ENCODE measurements around the gene CDH23.

CDH23 gene

DNA sequence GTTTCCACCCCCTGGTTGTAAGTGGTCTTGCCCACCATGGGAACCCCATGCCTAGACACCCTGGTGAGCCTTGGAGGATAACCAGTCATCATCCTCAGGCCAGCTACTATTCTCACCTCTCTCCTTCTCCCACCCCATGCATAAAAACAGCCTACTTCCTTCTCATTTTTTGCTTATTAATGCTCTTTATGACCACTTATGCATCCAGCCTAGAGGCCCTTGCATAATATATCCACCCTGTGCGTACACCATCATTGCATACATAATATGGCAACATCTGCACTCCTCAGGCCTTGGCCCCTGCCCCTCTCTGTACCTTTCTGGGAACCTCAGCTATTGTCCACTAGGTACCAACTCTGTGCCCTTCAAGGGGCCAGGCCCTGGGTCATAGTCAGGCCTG is 91.0 kb downstream of the CDH23 start:
- no peak for DNase-seq

DNA sequence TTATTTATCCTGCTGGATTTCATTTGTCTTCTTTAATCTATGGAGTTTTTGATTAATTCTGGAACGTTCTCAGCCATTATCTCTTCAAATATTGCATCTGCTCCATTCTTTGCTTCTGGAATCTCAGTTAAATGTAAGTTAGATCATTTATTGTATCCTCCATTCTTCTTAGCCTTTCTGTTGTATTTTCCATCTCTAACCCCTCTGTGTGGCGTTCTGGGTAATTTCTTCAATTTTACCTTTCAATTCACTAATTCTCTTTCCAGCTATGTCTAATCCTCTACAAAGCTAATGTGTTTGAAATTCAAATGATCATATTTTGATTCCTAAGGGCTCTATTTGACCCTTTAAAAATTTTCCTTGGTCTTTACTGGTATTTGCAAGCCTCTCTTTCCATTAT is 92.4 kb downstream of the CDH23 start:
- DNase-seq: no peak

DNA sequence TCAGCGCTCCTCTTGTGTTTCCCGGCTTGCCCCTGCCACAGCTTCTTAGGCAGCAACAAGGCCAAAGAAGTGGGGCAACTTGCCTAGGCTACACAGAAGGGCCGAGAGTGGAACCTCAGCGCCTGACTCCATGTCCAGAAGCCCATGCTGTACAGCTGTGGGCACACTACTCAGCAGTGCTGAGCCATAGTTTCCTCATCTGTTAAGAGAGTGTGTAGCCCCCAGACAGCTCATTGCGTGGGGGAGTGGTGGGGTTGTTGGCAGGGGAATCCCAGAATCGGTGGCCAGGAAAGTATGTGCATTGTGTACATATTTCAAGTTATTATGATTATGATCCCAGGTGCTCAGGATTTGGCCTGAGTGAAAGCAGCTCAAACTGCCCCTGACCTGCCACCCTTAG is 96.2 kb downstream of the CDH23 start:
- DNase-seq: no peak

- DNase-seq: no peak
These were observed 97.0 kb downstream of the CDH23 start for GRCh38 chr10:71493741-71494140.

GRCh38 chr10:71494476-71494875 is 97.8 kb downstream of the CDH23 start:
- DNase-seq: no peak

- peak in 1 of 2 donors; percentile 25 for DNase-seq
These were observed 98.3 kb downstream of the CDH23 start for GRCh38 chr10:71494980-71495381.

GRCh38 chr10:71496927-71497762 is 100.4 kb downstream of the CDH23 start:
- no peak for DNase-seq

DNA sequence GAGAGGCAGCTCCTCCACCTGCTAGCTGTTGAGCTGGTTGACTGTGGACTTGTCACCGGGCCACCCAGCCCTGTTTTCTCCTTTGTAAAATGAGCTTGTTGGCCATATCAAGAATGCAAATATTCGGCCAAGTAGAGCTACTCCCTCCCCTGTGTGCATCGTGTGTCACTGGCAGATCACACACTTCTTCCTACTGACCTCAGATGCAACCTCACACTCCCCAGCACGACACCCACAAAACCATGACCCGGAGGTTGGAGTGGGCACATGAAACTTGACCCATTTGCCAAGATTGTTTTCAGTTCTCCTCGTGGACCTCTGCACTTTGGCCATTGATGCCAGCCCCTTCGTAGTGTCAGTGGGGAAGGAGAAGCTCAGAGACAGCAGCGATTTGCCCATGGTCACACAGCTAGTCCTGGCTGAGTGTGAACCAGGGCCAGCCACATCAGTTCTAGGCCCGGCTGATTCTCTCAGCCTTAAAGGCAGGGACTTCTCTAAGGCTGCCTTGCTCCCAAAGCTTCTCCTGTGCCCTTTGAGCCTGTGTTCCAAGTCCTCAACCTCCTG is 101.1 kb downstream of the CDH23 start:
- DNase-seq: no peak

- no peak for DNase-seq
These were observed 104.7 kb downstream of the CDH23 start for GRCh38 chr10:71501402-71501801.

- DNase-seq: no peak
These were observed 105.5 kb downstream of the CDH23 start for GRCh38 chr10:71502190-71502589.

DNA sequence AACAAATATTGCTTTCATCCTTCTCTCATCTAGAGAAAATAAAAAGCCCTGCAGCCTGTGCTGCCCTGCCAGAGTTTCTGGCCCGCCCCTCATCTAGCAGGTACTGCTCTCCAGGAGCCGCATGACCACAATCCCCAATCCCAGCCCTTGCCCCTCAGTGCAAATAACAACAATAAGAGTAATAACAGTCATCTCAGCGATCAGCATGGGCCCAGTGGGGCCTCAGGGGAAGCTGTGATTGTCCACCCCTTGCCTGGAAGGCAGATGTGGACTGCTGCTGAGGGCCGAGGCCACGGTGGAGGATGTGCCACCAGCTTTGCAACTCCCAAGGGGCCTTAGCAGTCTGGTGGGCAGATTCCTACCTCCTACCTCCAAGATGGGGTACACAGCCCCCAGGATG is 106.1 kb downstream of the CDH23 start:
- DNase-seq: no peak

DNA sequence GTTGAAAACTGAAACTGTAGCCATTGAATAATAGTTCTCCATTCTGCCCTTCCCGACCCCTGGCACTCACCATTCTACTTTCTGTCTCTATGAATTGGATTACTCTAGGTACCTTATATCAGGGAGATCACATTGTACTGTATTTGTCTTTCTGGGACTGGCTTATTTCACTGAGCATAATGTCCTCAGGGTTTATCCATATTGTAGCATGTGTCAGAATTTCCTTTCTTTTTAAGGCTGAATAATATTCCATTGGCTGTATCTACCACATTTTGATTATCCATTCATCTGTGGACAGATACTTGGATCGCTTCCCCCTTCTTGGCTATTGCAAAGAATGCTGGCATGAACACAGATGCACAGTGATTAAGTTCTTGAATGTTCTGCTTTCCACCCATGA is 107.4 kb downstream of the CDH23 start:
- DNase-seq: no peak

DNA sequence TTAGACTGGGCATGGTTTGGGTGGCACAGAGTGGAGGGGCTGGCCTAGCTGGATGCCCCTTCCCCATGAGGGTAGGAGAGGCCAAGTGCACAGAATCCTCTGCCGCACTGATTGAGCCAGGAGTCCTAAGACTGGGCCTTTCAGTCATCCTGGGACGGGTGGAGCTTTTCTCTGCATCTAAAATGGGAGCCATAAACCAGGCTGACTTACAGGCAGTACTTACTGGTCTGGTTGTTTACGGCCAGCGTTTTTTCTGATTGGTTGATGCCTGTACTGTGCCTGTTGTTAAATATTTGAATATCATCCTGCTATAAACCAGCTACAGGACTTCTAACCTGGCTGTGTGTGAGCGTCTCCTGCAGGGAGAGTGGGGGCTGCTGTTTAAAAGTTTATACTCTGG is 107.8 kb downstream of the CDH23 start:
- DNase-seq: no peak

DNA sequence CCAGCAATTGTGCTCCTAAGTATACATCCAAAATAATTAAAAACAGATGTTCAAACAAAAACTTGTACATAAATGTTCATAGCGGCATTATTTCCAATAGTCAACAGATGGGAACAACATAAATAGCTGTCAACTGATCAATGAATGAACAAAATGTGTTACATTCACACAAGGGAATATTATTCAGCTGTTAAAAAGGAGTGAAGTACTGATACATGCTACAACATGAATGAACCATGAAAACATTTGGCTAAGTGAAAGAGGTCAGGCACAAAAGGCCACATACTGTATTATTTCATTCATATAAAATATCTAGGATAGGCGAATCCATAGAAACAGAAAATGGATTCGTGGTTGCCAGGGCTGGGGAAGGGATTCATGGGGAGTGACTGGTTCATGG is 109.1 kb downstream of the CDH23 start:
- DNase-seq: no peak

- DNase-seq: no peak
These were observed 112.7 kb downstream of the CDH23 start for GRCh38 chr10:71509444-71509843.

DNA sequence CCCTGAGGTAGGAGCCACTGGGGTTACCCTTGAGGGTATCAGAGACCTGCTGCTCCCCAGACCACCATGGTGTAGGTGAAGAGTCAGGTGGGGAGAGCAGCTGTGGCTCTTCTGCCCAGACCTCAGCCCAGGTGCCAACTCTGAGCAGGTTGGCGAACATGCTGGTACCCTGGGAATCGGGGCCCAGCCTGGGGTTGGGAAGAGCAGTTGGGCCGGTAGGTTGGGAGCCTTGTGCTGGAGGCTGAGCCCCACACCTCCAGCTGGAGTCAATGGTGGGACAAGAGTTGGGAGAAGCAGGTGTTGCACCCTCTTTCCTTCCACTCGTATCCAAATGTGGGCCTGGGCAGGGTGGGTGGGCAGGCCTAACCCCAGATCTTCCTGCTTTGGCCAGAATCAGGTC is 114.5 kb downstream of the CDH23 start:
- no peak for DNase-seq

DNA sequence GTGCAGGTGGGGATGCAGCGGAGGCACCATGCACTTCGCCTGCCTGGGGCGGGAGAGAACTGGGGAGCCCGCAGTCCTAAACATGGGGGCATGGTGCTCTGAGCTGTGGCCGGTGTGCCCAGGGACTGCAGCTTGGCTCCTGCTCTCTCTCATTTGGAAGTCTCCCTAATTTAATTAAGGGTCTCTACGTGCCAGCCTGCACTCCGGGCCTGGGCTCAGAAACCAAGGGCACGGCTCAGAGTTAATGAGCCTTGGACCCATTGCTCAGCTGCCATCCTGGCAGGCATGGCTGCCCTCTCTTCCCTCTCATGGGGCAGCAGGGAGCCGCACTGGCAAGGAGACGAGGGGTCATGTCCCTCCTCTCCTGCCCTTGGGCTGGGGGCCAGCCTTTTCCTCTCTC is 115.6 kb downstream of the CDH23 start:
- DNase-seq: no peak

- no peak for DNase-seq
These were observed 116.2 kb downstream of the CDH23 start for GRCh38 chr10:71512761-71513539.

DNA sequence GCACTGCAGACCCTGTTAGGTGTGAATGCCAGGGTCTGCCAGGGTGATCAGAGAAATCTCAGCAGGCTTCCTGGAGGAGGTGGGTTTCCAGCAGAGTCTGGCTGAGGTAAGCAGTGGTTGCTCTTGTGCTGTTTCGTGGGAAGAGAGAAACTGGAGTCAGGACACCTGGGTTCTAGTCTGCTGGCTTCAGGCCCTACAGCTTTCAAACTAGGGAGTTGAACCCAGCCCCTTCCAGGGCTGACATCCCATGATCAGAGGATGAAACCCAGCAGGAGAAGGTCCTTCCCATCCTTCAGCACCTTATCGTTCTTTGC is 116.8 kb downstream of the CDH23 start:
- DNase-seq: no peak

DNA sequence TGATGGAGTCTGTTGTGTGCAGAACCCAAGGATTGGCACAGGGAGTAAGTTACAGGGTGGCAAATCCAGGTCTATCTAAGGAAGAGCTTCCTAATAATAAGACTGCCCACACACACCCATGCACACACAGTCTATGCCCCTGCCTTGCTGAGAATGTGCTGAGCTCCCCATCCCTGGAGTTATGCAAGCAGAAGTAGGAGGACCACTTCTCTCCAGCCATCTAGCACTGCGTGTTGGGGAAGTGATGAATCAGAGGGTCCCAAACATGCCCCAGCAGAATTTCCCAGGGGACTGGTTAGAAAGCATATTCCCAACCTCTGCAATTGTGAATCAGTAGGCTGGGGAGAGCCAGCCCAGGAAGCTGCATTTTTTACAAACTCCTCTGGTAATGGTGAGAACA is 117.2 kb downstream of the CDH23 start:
- no peak for DNase-seq

- DNase-seq: no peak
These were observed 118.9 kb downstream of the CDH23 start for GRCh38 chr10:71515531-71516172.

- no peak for DNase-seq
These were observed 120.2 kb downstream of the CDH23 start for GRCh38 chr10:71516890-71517289.

- DNase-seq: no peak
These were observed 120.8 kb downstream of the CDH23 start for GRCh38 chr10:71517298-71518169.
